Stimulated activated effector memory CD8-positive, alpha-beta T cell treated with anti-CD3 and anti-CD28 coated beads, Interleukin-12 subunit alpha, Interleukin-12 subunit beta, amount 100 ng/mL, for 72 hours (primary cell): Measurements from ENCODE around the gene DPP4.

Experiments
- ATAC-seq: fragments of 150-1000 bp; cut with Tn5 transposase; 2 replicates; pipeline ENCODE4 v1.10.0; 2021
- DNase-seq, 2 donors: peaks; one replicate each; pipeline ENCODE4 v3.0.0; 2021 to 2022; ENCODE audit warnings: low spot score in 2 of 2
- H3K27ac Mint-ChIP-seq: one replicate; pipeline ENCODE4 v1.8.0; 2022; ENCODE audit warnings: mild to moderate bottlenecking, mixed read lengths
- H3K36me3 Mint-ChIP-seq: one replicate; pipeline ENCODE4 v1.8.0; 2022; ENCODE audit warnings: mild to moderate bottlenecking, mixed read lengths
- H3K4me1 Mint-ChIP-seq: one replicate; pipeline ENCODE4 v1.8.0; 2022; ENCODE audit warnings: mixed read lengths
- H3K4me3 Mint-ChIP-seq: one replicate; pipeline ENCODE4 v1.8.0; 2022; ENCODE audit warnings: mild to moderate bottlenecking, mixed read lengths
- H3K9me3 Mint-ChIP-seq: one replicate; pipeline ENCODE4 v1.8.0; 2022; ENCODE audit warnings: mixed read lengths

The DPP4 gene

DNA sequence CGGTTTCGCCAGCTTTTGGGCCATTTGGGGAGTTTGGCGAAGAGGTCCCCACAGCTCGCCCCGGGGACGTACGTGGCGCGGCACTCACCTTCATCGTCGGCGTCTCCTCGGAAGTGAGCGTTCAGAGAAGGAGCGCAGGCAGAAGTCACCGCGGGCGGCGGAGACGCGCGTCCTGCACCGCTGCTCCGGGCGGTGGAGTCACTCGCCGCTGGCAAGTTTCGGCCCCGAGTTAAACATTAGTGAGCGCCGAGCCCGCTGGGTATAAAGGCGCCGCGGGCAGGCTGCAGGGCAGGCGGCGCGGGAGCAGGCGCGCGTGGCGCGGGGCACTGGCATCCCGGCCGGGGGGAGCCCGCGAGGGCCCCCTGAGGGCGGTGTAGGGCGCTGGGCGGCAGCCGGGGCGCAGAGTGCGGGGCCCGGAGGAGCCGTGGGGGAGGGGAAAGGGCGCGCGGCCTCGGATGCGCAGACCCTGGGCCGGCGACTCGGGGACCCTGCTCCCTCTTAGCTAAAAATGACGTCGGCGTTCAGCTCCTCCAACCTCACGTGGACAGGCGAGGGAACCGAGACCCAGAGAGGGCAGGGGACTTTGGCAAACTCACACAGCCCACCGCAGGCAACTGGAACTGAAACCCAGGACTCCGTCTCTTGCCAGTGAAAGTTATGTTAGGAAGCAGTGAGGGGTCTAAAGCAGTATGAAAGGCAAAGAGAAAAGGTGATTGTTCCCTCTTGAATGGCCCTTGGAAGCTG lies at the start of gene DPP4:
TSS of gene DPP4 (minus strand) at position 328 of the 744 bp plus-strand sequence. CDS start at position 94, 234 bp downstream.
- H3K27ac Mint-ChIP-seq: peak within 1 kb of the TSS; percentile 90
- peak; percentile 48 to 72 for DNase-seq
- H3K4me3 Mint-ChIP-seq: peak within 1 kb of the TSS; percentile 91
- H3K9me3 Mint-ChIP-seq: peaks cover 6% of the 10 kb centered on the region
- peaks cover 27% of the 10 kb centered on the region for H3K36me3 Mint-ChIP-seq
- ATAC-seq: peak; percentile 84
- peaks cover 53% of the 10 kb centered on the region for H3K4me1 Mint-ChIP-seq

DNA sequence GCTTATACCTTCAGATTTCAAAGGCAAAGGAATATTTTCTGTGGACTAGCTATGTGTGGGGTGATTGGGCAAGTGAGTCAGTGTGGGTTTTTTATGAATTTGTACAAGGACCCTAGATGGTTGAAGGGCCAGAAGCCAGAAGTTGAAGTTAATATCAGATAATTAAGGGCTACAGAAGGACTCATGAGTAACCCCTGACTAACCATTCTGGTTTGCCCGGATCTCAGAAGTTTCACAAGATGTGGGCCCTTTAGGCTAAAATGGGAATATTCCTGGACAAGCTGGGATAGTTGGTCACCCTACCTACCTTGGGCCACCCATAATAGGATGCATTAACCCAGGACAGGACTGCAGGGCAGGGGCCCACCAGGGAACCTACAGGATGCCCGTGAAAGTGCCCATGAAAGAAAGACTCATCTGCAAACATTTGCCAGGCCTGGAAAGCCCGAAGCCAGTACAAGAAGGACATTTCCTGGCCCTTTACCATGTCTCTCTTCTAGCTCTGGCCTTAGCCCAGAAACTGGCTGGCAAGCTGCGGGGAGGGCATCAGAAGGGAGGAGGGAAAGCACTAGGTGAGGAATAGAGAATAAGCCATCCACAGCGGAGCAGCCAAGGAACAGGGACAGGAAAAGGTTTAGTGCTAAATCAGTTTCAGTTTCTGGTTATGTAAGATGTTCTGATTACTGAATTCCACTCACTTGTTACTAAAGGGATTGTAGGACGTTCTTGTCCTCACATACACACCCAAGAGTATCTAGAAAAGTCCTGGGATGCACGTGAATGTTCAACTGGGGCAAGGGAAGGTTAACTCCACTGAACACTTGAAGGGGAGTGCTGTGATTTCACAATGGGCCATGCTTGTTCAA lies 44.4 kb upstream of the DPP4 start:
- no peaks in the 10 kb centered on the region for H3K36me3 Mint-ChIP-seq
- H3K27ac Mint-ChIP-seq: no peak overlapping the region
- peaks cover 3% of the 10 kb centered on the region for H3K9me3 Mint-ChIP-seq
- H3K4me3 Mint-ChIP-seq: no peak overlapping the region
- H3K4me1 Mint-ChIP-seq: no peaks in the 10 kb centered on the region
- DNase-seq (no peak), ATAC-seq (no peak)

GRCh38 chr2:162116352-162116751 lies 42.3 kb upstream of the DPP4 start:
- no peaks in the 10 kb centered on the region for H3K36me3 Mint-ChIP-seq
- H3K9me3 Mint-ChIP-seq: peaks cover 3% of the 10 kb centered on the region
- no peak overlapping the region for H3K27ac Mint-ChIP-seq
- DNase-seq (no peak), ATAC-seq (no peak)
- H3K4me1 Mint-ChIP-seq: no peaks in the 10 kb centered on the region
- H3K4me3 Mint-ChIP-seq: no peak overlapping the region

GRCh38 chr2:162115076-162115475 lies 41.1 kb upstream of the DPP4 start:
- H3K36me3 Mint-ChIP-seq: no peaks in the 10 kb centered on the region
- H3K4me3 Mint-ChIP-seq: no peak overlapping the region
- H3K27ac Mint-ChIP-seq: no peak overlapping the region
- no peak for DNase-seq
- H3K9me3 Mint-ChIP-seq: peaks cover 3% of the 10 kb centered on the region
- no peaks in the 10 kb centered on the region for H3K4me1 Mint-ChIP-seq
- ATAC-seq: no peak

DNA sequence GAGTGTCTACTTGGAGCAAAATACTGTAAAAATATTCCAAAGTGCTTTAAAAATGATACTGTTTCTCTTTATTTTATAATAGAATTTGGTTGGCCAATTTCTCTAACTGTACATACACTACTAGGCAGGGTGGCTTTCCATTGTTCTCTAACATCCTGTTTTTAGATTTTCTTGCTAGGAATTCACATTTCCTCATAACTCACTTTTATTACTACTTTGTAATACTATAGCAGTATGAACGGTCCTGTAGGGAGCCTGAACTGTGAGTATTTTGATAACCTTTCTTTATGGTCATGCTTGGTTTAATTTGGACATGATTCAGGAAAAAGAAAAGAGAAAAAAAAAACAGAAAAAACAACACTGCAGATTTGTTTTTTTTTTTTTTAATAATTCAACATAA lies 40.3 kb upstream of the DPP4 start:
- DNase-seq (no peak), ATAC-seq (no peak)
- H3K4me3 Mint-ChIP-seq: no peak overlapping the region
- H3K36me3 Mint-ChIP-seq: no peaks in the 10 kb centered on the region
- H3K27ac Mint-ChIP-seq: no peak overlapping the region
- H3K4me1 Mint-ChIP-seq: no peaks in the 10 kb centered on the region
- peaks cover 3% of the 10 kb centered on the region for H3K9me3 Mint-ChIP-seq

GRCh38 chr2:162113776-162114168 lies 39.8 kb upstream of the DPP4 start:
- H3K4me3 Mint-ChIP-seq: no peak overlapping the region

GRCh38 chr2:162113088-162113775 lies 39.2 kb upstream of the DPP4 start:
- ATAC-seq (no peak), DNase-seq (no peak)
- peaks cover 3% of the 10 kb centered on the region for H3K9me3 Mint-ChIP-seq
- H3K27ac Mint-ChIP-seq: no peak overlapping the region
- no peak overlapping the region for H3K4me3 Mint-ChIP-seq
- no peaks in the 10 kb centered on the region for H3K36me3 Mint-ChIP-seq
- H3K4me1 Mint-ChIP-seq: no peaks in the 10 kb centered on the region

More at GRCh38 chr2:162113776-162114168, 39.8 kb upstream of the DPP4 start:
- DNase-seq: no peak
- H3K4me1 Mint-ChIP-seq: no peaks in the 10 kb centered on the region
- ATAC-seq: no peak
- H3K36me3 Mint-ChIP-seq: no peaks in the 10 kb centered on the region
- peaks cover 3% of the 10 kb centered on the region for H3K9me3 Mint-ChIP-seq
- H3K27ac Mint-ChIP-seq: no peak overlapping the region

DNA sequence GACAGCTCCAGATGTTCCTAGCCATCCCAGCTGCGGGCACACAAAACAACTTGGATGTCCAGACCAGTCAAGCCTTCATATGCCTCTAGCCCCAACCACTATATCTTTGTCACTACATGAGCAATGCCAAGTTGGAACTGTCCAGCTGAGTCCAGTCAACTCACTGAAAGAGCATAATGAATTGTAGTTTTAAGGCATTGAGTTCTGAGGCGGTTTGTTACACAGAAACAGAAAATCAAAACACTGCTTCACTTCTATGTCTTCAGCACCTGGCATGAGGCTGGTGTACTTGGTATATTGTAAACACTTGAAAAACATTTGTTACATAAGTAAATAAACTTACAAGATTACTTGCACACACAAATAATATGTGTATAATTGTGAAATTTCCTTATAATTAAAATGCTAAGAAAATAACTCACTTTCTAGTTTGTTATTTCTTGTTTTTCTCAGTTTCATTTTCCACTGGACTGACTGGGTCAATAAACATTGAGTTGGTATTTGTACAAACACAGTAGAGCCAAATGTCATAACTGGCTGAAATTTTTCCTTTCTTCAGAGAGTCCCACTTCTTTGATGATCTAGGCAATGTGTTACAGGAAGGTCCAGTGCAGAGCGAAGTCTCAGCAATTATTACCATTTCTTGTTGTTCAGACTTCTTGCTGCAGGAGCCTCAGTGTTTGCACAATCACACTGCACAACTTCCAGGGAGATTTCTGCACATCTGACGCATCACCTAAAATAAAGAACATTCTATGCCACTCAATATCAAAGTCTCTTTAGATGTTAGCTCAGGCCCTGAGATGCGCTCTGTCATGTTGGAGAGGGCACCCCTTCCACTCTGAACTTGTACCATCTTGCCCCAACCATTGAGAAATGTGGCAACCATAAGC lies 38.2 kb upstream of the DPP4 start:
- ATAC-seq (no peak), DNase-seq (no peak)
- H3K27ac Mint-ChIP-seq: no peak overlapping the region
- peaks cover 3% of the 10 kb centered on the region for H3K9me3 Mint-ChIP-seq
- no peaks in the 10 kb centered on the region for H3K36me3 Mint-ChIP-seq
- no peaks in the 10 kb centered on the region for H3K4me1 Mint-ChIP-seq
- no peak overlapping the region for H3K4me3 Mint-ChIP-seq

DNA sequence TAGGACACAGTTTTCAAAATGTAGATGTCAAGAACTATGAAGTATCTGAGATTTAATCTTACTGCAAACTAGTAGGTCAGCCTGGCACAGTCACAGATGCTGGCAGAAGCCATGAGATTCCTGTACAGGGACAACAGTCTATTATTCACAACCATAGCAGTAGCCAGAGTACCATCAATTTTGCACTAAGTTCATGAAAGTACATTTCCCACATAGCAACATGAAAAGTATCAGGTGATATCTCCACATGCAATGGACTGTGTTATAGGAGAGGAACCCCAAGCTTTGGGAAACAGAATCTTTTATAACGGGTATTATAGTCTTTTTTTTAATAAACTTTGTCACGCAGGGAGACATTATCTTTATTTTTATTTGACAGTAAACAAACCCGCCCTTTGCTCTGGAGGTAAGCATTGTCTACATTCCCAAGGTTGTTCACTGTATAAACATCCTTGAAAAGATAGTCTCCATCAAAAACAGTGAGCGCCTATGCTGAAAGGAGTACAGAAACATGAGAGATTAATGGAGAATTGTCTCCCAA lies 33.4 kb upstream of the DPP4 start:
- Mint-ChIP-seq H3K36me3 (no peaks in the 10 kb centered on the region), H3K4me1 (no peaks in the 10 kb centered on the region), H3K9me3 (no peaks in the 10 kb centered on the region), H3K4me3 (no peak overlapping the region), H3K27ac (no peak overlapping the region)
- DNase-seq (no peak), ATAC-seq (no peak)

DNA sequence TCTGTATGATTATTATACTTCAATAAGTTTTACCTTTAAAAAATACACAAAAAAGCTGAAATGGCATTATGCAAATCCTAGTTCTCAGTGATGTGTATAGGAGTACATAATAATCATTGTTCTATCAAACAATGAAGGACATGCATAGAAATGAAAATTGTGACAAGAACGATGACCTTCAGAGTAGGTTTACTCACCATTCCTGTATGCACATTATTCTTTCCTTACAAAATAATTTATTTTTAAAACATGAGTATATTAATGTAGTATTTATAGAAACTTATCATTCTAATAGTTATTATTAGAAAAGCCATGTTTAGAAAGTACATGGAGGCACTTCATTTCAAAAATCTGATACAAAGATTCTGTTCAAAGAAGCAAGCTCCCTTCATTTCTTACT lies 32.7 kb upstream of the DPP4 start:
- Mint-ChIP-seq H3K27ac (no peak overlapping the region), H3K4me1 (no peaks in the 10 kb centered on the region), H3K4me3 (no peak overlapping the region), H3K36me3 (no peaks in the 10 kb centered on the region), H3K9me3 (no peaks in the 10 kb centered on the region)
- DNase-seq: no peak
- ATAC-seq: no peak

GRCh38 chr2:162106146-162106551 lies 32.1 kb upstream of the DPP4 start:
- no peak for DNase-seq
- no peaks in the 10 kb centered on the region for H3K9me3 Mint-ChIP-seq
- no peak for ATAC-seq
- H3K4me3 Mint-ChIP-seq: no peak overlapping the region
- no peaks in the 10 kb centered on the region for H3K36me3 Mint-ChIP-seq
- no peak overlapping the region for H3K27ac Mint-ChIP-seq
- no peaks in the 10 kb centered on the region for H3K4me1 Mint-ChIP-seq

DNA sequence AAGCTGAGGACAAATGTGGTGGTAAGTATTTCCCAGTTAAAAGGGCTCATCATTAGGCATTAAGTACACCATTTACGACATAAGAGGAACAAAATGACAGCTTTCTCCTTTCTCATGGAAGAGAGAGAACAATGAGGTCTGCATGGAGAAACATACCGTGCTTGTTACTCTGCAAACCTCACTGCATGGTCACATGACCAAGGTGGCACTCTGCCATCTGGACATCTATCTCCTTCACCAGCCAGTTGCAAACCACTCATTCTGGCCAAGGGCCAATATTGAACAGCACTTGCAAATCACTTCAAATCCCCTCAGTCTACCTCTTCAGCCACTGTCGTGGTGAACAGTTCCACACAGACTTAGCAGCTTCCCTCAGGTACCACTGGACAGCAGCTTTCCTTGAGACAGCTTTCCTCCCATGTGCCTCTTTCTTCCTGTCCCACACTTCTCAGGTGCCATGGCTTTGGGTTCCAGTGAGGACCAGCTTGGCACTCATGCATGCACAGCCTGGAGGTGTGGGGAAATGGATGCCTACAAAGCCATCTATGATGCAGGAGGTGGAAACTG lies 29.5 kb upstream of the DPP4 start:
- DNase-seq (no peak), ATAC-seq (no peak)
- Mint-ChIP-seq H3K4me1 (no peaks in the 10 kb centered on the region), H3K9me3 (no peaks in the 10 kb centered on the region), H3K4me3 (no peak overlapping the region), H3K36me3 (no peaks in the 10 kb centered on the region), H3K27ac (no peak overlapping the region)

DNA sequence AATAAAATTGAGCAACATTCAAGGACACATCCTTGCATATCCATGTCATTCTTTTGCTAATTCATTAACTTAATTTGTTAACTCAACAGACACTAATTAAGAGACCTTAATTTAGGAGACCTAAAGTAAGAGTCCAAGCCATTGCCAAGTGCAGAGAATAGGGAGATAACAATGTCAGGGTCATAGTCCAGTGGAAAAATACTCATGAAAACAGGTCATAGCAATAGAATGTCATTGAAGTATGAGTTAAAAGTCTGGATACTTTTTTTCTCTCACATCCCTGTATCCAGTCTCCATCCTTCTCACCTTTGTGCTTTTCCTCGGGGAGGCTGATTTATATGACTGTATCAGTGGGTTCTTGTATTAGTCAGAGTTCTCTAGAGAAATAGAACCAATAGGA lies 26.6 kb upstream of the DPP4 start:
- Mint-ChIP-seq H3K27ac (no peak overlapping the region), H3K9me3 (no peaks in the 10 kb centered on the region), H3K4me1 (no peaks in the 10 kb centered on the region), H3K36me3 (no peaks in the 10 kb centered on the region), H3K4me3 (no peak overlapping the region)
- DNase-seq: no peak
- ATAC-seq: no peak

DNA sequence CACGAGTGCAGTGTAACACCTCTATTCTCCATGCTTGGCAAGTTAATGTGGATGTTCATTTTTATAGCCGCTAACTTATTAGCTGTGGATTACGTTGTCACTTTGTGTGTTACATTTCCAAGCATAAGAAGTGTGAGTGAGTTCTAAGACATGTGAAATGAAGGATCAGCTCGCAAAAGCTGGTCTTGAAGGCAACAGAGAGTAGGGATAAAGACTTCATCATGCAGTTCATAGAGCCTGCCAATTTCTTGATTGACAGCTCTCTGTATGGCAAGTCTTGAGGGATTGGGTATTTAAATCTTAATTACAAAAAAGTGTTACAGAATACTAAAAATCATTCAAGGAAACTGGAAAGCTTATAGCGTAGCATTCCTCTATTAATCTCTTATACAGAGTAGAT lies 25.8 kb upstream of the DPP4 start:
- Mint-ChIP-seq H3K4me1 (no peaks in the 10 kb centered on the region), H3K4me3 (no peak overlapping the region), H3K9me3 (no peaks in the 10 kb centered on the region), H3K27ac (no peak overlapping the region), H3K36me3 (no peaks in the 10 kb centered on the region)
- DNase-seq (no peak), ATAC-seq (no peak)
